ENCODE measurements around the gene SLC15A1.

GRCh38 chr13:98796798-98797197 lies 44.3 kb upstream of the SLC15A1 start:
- TF ChIP-seq POLR2A (IDR thresholded peaks at IDR 0.05) (no peak), POLR2AphosphoS5 (IDR thresholded peaks at IDR 0.05) (no peak), EP300 (IDR thresholded peaks at IDR 0.05) (no peak)
- TF ChIP-seq, protein P1, sequence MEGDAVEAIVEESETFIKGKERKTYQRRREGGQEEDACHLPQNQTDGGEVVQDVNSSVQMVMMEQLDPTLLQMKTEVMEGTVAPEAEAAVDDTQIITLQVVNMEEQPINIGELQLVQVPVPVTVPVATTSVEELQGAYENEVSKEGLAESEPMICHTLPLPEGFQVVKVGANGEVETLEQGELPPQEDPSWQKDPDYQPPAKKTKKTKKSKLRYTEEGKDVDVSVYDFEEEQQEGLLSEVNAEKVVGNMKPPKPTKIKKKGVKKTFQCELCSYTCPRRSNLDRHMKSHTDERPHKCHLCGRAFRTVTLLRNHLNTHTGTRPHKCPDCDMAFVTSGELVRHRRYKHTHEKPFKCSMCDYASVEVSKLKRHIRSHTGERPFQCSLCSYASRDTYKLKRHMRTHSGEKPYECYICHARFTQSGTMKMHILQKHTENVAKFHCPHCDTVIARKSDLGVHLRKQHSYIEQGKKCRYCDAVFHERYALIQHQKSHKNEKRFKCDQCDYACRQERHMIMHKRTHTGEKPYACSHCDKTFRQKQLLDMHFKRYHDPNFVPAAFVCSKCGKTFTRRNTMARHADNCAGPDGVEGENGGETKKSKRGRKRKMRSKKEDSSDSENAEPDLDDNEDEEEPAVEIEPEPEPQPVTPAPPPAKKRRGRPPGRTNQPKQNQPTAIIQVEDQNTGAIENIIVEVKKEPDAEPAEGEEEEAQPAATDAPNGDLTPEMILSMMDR (IDR thresholded peaks at IDR 0.05): no peak

All from gastroesophageal sphincter (tissue), 3 donors.